DOHH2 (cell line): Measurements from ENCODE around the gene KCTD13.

Source experiments
- H3F3A ChIP-seq: fragments of 200-600 bp; sonication (generic), shearing (Covaris generic); 2 replicates; pipeline ENCODE4 v1.6.0; 2016; ENCODE audit warnings: antibody characterized with exemption, mild to moderate bottlenecking; ENCODE audit not compliant: control insufficient read depth, insufficient read depth
- H3K27ac ChIP-seq: fragments of 200-600 bp; sonication (generic); 2 replicates; pipeline ENCODE4 v1.5.1; 2014; ENCODE audit warnings: low read depth, mild to moderate bottlenecking, low read length, moderate library complexity
- H3K27me3 ChIP-seq: fragments of 200-600 bp; sonication (generic); 2 replicates; pipeline ENCODE4 v1.6.1; 2014; ENCODE audit warnings: mild to moderate bottlenecking, low read length, mixed read lengths; ENCODE audit not compliant: control insufficient read depth
- H3K36me3 ChIP-seq: fragments of 200-600 bp; sonication (generic); 2 replicates; pipeline ENCODE4 v1.6.1; 2014; ENCODE audit warnings: mild to moderate bottlenecking, low read length, moderate library complexity, mixed read lengths; ENCODE audit not compliant: control insufficient read depth
- H3K4me1 ChIP-seq: fragments of 200-600 bp; sonication (generic); 2 replicates; pipeline ENCODE4 v1.6.1; 2014; ENCODE audit warnings: mild to moderate bottlenecking, low read length, mixed read lengths; ENCODE audit not compliant: control insufficient read depth
- H3K4me2 ChIP-seq: fragments of 200-600 bp; sonication (generic); 2 replicates; pipeline ENCODE4 v1.6.0; 2014; ENCODE audit warnings: mild to moderate bottlenecking, low read length, moderate library complexity
- H3K4me3 ChIP-seq: fragments of 200-600 bp; sonication (generic); 2 replicates; pipeline ENCODE4 v1.5.1; 2014; ENCODE audit warnings: mild to moderate bottlenecking, low read length, mixed read lengths
- H3K79me2 ChIP-seq: fragments of 200-600 bp; sonication (generic); 2 replicates; pipeline ENCODE4 v1.6.1; 2014; ENCODE audit warnings: mild to moderate bottlenecking, low read length, mixed read lengths; ENCODE audit not compliant: control insufficient read depth
- H3K9me2 ChIP-seq: fragments of 200-600 bp; sonication (generic); replicated peaks from 2 replicates; pipeline ENCODE4 v1.6.1; 2014; ENCODE audit warnings: mild to moderate bottlenecking, low read length, mixed read lengths; ENCODE audit not compliant: control insufficient read depth
- H3K9me3 ChIP-seq: fragments of 200-600 bp; sonication (generic); 2 replicates; pipeline ENCODE4 v1.6.1; 2014; ENCODE audit warnings: antibody characterized with exemption, low read length, mixed read lengths; ENCODE audit not compliant: control insufficient read depth, insufficient read depth
- H4K20me1 ChIP-seq: fragments of 200-600 bp; sonication (generic); 2 replicates; pipeline ENCODE4 v1.6.0; 2014; ENCODE audit warnings: low read depth, mild to moderate bottlenecking, antibody characterized with exemption, low read length, moderate library complexity; ENCODE audit not compliant: control insufficient read depth, insufficient read depth
- CTCF ChIP-seq: fragments of 200-600 bp; sonication (generic); IDR thresholded peaks from one replicate; pipeline ENCODE4 v1.5.1; 2014; ENCODE audit warnings: antibody characterized with exemption, mild to moderate bottlenecking, low read depth, low read length; ENCODE audit not compliant: poor library complexity, severe bottlenecking
- EZH2phosphoT487 ChIP-seq: fragments of 200-600 bp; sonication (generic); IDR thresholded peaks from 2 replicates; pipeline ENCODE4 v1.6.1; 2017; ENCODE audit warnings: borderline replicate concordance, mild to moderate bottlenecking, antibody characterized with exemption, low read length, moderate library complexity, mixed read lengths

KCTD13 gene

GRCh38 chr16:29878172-29878571, 47.9 kb downstream of the KCTD13 start:
- Histone ChIP-seq H4K20me1 (no peaks in the 10 kb centered on the region), H3K4me1 (peaks cover 9% of the 10 kb centered on the region), H3K27me3 (no peaks in the 10 kb centered on the region), H3K9me3 (no peaks in the 10 kb centered on the region), H3K4me3 (no peak overlapping the region), H3K9me2 (no peaks in the 10 kb centered on the region), H3K36me3 (no peaks in the 10 kb centered on the region), H3K79me2 (no peaks in the 10 kb centered on the region), H3K27ac (no peak overlapping the region), H3K4me2 (no peak overlapping the region), H3F3A (no peaks in the 10 kb centered on the region)
- TF ChIP-seq CTCF (no peak), EZH2phosphoT487 (no peak)

- H3K27me3 ChIP-seq: no peaks in the 10 kb centered on the region
- H3K27ac ChIP-seq: no peak overlapping the region
- no peak overlapping the region for H3K4me3 ChIP-seq
- no peaks in the 10 kb centered on the region for H3K36me3 ChIP-seq
- no peaks in the 10 kb centered on the region for H3K79me2 ChIP-seq
- peak overlapping the region; percentile 22; the same call in 1 of the 2 replicates for H3K4me2 ChIP-seq
- no peak for TF ChIP-seq CTCF
- no peak for TF ChIP-seq EZH2phosphoT487
- H3K9me3 ChIP-seq: no peaks in the 10 kb centered on the region
- H3F3A ChIP-seq: no peaks in the 10 kb centered on the region
- H4K20me1 ChIP-seq: no peaks in the 10 kb centered on the region
- H3K4me1 ChIP-seq: peaks cover 9% of the 10 kb centered on the region
- H3K9me2 ChIP-seq: no peaks in the 10 kb centered on the region
Observed at GRCh38 chr16:29877266-29877961, 48.6 kb downstream of the KCTD13 start.

- H3K36me3 ChIP-seq: no peaks in the 10 kb centered on the region
- no peak overlapping the region for H3K4me3 ChIP-seq
- no peaks in the 10 kb centered on the region for H3K27me3 ChIP-seq
- no peak overlapping the region for H3K27ac ChIP-seq
- H3F3A ChIP-seq: no peaks in the 10 kb centered on the region
- peak overlapping the region; percentile 22; the same call in 1 of the 2 replicates for H3K4me2 ChIP-seq
- no peak for TF ChIP-seq EZH2phosphoT487
- TF ChIP-seq CTCF: no peak
- no peaks in the 10 kb centered on the region for H3K9me3 ChIP-seq
- H3K4me1 ChIP-seq: peaks cover 9% of the 10 kb centered on the region
- H4K20me1 ChIP-seq: no peaks in the 10 kb centered on the region
- no peaks in the 10 kb centered on the region for H3K79me2 ChIP-seq
- H3K9me2 ChIP-seq: no peaks in the 10 kb centered on the region
Observed at GRCh38 chr16:29876594-29877249, 49.3 kb downstream of the KCTD13 start.
